SIG-M5 treated with dmso at 0.1 percent for 504 hours (cell line): ENCODE measurements around the gene FAT4.

ENCODE experiments used
- DNase-seq: peaks from one replicate; lab custom pipeline; 2025; ENCODE audit not compliant: unreplicated experiment; lab: John Stamatoyannopoulos, UW

FAT4 gene, protein sequence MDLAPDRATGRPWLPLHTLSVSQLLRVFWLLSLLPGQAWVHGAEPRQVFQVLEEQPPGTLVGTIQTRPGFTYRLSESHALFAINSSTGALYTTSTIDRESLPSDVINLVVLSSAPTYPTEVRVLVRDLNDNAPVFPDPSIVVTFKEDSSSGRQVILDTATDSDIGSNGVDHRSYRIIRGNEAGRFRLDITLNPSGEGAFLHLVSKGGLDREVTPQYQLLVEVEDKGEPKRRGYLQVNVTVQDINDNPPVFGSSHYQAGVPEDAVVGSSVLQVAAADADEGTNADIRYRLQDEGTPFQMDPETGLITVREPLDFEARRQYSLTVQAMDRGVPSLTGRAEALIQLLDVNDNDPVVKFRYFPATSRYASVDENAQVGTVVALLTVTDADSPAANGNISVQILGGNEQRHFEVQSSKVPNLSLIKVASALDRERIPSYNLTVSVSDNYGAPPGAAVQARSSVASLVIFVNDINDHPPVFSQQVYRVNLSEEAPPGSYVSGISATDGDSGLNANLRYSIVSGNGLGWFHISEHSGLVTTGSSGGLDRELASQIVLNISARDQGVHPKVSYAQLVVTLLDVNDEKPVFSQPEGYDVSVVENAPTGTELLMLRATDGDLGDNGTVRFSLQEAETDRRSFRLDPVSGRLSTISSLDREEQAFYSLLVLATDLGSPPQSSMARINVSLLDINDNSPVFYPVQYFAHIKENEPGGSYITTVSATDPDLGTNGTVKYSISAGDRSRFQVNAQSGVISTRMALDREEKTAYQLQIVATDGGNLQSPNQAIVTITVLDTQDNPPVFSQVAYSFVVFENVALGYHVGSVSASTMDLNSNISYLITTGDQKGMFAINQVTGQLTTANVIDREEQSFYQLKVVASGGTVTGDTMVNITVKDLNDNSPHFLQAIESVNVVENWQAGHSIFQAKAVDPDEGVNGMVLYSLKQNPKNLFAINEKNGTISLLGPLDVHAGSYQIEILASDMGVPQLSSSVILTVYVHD (N-terminal part only)

DNA sequence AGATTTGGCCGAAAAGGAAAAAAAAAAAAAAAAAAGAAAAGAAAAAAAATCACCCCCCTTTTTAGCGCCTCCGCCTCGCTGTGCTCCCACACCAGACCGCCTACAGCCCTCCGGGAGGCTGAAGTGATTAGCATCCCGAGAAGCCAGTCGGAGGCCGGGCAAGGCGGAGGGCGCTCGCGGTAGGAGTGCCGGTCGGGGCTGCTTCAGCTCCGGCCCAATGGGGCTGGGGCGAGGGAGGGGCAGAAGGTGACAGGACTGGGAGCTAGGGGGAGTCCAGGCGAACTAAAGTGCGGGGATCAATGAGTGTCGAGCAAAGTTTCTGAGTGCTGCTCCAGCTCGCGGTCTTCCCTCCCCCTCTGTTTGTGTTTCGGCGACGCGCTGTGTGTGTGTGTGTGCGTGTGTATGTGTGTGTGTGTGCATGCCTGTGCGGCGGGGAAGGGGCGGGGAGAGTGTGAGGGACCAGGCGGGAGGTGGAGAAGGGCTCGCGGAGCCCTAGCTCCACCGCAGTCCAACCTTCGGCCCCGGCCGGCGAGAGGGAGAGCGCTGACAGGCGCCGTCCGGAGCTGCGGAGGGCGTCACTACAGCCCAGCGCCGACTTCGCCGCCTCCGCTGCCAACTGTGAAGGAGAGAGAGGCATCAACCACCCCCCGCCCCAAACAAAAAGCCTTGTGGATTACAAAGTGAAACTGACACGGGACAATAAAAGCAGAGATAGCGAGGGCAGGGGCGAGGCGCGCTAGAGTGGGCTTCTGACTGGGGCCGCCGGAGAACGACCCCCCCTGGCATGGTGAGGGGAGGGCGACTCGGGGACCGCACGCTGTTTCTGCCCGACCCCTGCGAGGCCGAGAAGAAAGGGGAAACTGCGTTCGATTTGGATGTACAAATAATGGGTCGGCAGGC, at the start of gene FAT4:
TSS of gene FAT4 (plus strand) at position 280 of the 900 bp plus-strand sequence. CDS start 1,457 bp downstream, outside the sequence.
- peak; percentile 79 for DNase-seq

DNA sequence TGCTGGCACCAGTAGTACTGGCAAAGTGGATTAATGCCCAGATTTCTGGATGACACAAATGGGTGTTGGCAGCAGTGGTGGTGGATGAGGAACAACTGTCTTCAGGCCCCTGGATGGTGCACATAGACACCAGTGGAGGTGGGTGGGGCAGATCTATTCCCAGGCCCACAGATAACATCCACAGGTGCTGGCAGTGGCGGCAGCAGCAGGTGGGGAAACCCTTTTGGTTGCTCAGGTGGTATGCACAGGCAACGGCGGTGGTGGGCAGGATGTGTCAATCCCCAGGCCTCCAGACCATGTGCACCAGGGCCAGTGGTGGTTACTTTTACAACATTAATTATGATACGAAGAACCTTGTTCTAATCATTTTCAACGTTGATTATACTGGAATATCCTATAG, 48.9 kb upstream of the FAT4 start:
- no peak for DNase-seq

DNA sequence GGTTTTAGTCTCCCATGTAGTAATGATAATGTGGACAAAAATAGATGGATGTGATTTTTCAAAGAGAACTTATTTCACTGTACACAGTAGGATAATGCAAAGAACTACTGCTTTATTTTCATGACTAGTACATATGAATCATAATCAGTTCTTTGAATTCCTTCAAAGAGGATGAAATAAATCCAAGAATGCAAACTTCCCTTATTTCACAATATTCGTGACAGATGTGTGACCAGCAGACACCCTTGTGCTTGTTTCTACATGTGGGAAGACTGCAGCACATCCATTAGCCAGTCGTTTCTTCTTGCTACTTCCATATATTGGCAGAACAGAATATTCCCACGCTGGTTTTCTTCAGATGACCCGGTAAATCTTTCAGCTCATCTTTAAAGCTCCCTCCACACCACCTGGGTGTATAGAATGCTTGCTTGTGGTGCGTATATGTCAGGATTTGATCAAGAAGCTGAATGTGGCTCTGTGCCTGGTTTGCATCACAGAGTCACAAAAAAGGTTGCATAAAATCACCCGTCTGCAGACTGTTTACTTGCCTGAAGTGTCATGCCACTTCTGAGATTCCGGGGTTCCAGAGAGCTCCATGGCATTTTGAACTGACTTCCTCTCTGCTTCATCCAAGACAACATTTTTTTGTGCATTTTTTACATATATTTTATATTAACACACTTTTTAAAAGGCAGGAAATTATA, 47.7 kb upstream of the FAT4 start:
- DNase-seq, result peak; percentile 6

DNA sequence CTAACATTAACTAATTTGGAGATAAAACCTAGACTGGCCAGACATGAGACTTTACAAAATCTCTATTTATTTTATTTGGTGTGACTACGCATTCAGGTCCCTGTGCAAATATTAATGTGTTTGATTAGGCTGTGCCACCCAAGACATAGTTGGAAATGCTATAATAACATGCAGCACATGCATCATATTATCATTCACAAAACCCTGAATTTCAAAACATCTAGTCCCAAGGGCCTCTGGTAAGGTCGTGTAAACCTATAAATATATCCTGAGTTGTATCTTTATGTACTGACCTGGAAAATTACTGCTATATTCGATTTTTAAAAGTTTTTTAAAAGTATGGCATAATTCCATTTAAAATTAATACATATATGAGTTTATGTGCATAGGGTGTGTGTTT, 47.1 kb upstream of the FAT4 start:
- DNase-seq, result no peak

DNA sequence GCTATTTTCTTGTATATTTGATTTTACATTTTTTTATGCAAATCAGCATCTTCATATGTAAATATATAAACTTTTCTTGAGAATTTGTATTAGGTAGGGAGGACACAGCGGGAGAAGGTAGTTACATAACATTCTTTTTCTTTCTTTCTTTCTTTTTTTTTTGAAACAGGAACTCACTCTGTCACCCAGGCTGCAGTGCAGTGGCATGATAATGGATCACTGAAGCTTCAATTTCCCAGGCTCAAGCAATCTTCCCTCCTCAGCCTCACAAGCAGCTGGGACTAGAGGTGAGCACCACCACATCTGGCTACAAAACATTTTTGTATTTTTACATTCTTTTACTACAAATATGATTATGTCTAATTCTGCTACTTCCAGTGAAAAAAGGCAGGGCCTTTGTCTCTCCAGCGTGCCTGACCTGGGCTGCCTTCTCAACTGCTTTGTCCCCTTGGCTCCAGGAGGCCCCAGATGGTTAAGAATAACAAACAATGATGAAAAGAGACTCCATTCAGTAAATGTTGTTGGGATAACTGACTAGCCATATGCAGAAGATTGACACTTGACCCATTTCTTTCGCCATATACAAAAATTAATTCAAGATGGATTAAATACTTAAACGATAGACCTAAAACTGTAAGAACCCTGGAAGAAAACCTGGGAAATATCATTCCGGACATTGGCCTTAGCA, 46.5 kb upstream of the FAT4 start:
- DNase-seq, result no peak

DNA sequence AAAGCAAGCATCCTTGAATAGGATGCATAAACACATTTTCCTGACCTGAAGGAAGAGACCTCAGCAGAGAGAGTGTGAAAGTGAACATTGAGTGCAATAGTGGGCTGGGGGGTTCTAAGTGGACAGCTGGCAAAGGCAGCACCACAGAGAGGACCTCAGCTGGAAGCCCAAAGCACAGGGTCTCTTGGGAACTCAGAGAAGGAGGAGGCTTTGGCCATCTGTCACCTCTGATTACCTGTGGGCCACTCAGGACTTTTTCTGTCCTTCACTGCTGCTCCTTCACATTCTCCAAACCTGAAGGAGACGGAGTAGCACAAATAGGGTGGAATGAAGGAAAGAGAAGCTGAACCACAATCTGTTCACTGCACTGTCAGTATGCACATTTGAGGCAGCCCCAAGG, 37.9 kb upstream of the FAT4 start:
- no peak for DNase-seq

DNA sequence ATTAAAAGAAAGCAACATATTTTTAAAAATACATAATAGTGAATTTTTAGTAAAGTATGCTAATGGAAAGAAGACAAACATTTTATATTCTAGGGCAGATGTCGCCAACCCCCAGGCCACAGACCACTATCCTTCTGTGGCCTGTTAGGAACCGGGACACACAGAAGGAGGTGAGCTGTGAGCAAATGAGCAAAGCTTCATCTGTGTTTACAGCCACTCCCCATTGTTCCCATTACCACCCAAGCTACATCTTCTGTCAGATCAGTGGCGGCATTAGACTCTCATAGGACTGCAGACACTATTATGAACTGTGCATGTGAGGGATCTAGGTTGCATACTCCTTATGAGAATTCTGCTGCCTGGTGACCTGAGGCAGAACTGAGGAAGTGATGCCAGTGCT, 37.0 kb upstream of the FAT4 start:
- DNase-seq, result no peak

DNA sequence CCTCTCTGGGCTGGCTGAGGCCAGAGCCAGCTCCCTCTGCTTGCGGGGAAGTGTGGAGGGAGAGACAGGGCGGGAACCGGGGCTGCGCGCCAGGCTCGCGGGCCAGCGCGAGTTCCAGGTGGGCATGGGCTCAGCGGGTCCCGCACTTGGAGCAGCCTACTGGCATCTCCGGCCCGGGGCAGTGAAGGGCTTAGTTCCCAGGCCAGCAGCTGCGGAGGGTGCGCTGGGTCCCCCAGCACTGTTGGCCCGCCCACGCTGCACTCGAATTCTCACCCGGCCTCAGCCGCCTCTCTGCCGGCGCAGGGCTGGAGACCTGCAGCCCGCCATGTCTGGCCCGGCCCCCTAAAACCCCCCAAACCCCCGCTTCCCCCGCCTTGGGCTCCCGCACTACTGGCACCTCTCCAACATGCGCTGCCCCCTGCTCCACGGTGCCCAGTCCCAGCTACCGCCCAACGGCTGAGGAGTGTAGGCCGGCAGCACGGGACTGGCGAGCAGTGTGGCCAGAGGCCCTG, 33.8 kb upstream of the FAT4 start:
- DNase-seq, result no peak

DNA sequence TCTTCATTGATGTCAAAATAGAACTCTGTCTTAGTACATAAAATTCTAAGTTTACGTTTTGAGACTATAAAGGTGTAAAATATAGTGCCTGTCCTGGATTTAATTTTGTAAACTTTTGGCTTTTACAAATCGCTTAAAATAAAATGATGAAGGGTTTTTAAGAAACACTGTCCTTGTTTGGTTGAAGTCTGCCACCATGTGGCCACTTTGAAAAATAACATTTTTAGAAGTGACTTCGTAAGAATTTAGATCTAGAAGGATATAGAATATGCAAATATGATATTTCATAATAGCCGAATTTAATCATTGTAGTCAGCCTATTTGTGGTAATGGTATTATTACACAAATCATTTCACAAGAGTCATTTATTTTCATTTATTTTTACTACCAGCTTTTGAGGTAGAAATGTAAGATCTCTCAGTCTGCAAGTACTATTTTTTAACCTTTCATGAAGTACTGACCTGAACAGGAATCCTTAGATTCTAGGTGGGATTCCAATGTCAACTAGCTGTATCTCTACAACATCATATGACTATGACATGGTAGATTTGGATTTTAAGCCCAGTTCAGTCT, 31.0 kb upstream of the FAT4 start:
- peak; percentile 47 for DNase-seq

DNA sequence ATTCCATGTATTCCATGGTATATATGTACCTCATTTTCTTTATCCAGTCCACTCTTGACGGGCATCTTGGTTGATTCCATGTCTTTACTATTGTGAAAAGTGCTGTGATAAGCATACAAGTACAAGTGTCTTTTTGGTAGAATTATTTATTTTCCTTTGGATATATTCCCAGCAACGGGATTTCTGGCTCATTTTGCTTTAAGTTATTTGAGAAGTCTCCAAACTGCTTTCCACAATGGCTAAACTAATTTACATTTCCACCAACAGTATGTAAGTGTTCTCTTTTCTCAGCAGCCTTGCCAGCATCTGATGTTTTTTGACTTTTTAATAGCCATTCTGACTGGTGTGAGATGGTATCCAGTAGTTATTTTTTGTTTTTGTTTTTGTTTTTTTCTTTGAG, 17.6 kb upstream of the FAT4 start:
- DNase-seq, result no peak

DNA sequence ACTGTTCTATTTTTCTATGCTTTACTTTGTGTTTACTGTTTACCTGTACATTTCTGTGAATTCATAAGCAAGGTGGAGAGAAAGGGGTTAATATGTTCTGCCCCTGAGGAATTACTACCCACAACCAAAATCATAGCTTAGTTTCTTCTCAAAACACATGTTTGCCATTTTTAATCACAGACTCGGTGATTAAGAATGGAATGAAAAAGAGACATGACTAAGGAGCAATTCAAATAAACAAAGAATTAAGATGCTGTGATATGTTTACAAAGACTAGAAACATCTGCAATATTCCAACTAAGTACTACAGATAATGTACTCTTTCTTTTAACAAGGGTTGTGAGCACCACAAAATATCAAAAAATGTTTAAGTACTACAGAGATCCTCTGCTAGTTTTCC, 11.7 kb upstream of the FAT4 start:
- DNase-seq, result no peak

DNA sequence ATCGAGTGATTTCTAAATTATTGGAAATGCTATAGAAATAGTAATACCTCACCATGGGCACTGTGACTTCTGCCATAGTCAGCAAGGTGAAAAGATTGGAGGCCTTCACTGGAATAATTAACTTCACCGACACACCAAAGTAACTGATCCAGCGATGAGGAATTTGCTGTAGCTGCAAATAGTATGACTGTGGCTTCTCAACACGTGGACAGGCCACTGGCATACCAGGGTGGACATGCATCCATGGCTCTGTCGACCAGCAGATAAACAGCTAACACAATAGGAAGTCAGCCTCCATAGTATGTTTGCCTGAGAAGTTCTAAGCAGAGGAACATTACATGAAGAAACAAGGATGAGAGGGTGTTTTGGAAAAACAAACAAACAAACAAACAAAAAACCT, 10.9 kb upstream of the FAT4 start:
- DNase-seq, result no peak

DNA sequence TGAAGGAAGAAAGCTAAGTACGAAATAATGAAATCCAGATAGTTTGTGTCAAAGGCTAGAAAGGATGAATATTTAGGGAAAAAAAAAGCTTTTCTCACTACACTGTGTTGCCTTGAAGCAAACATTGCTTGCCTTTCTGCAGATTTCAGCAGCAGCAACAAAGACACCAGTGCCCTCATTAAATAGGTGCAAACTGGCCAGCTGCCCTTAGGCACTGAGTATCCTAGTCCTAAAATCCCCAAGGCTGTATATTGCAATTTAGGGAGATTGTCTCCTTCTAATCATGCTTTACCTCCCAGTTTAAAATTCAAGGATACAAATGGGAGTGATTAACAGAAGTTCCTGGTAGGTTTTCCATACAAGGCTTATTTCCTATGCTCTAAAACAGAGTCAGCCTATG, 8.6 kb upstream of the FAT4 start:
- DNase-seq, result no peak

DNA sequence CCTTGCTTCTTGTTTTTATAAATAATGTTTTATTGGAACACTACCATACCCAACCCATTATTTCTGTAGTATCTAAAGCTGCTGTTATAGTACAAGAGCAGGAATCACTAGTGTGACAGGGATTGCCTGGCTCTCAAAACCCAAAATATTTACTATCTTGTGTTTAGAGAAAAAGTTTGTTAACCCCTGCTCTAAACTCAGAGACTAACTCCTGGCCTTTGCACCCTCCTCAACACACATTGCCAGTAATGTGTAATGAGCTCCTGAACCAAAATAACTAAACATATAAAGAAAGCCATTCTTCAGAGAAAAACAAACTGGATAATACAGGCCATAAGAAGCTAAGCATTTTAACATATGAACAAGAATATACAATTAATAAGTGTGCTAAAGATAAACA, 8.2 kb upstream of the FAT4 start:
- no peak for DNase-seq

DNA sequence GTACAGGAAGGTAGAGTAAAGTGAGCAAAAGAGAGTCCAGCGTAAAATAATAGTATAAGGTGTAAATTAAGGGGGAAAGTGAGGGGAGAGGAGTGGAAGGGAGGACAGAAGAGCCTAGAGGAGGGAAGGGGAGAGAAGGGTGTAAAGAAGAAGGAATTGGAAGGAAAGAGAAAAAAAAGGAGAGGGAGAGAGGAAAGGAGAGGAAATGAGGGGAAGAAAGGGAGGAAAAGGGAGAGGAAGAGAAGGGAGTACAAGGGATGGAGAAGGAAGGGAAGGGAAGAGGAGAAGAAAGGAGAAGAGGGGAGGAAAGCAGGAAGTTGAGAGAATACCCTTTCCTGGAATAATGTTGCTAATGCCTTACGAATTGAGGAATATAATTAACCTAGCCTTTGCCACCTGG, 3.3 kb upstream of the FAT4 start:
- no peak for DNase-seq

DNA sequence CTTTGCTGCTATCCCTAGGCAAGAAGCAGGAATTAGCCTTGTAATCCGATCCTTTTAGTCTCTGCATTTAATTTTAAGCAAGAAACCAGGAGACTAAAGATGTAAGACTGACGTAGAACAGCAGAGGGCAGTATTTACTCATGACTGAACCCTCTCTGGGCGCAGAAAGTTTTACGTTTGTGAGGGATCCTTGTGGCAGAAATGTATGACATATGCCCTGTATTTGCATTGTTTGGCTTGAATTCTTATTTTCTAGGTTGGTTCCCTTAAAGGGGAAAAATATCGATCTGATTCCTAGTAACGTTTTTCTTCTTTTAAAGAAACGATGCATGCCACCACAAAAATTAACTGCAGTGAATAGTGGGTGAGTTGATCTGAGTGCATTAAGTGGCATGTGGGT, 1.3 kb upstream of the FAT4 start:
- peak; percentile 82 for DNase-seq

DNA sequence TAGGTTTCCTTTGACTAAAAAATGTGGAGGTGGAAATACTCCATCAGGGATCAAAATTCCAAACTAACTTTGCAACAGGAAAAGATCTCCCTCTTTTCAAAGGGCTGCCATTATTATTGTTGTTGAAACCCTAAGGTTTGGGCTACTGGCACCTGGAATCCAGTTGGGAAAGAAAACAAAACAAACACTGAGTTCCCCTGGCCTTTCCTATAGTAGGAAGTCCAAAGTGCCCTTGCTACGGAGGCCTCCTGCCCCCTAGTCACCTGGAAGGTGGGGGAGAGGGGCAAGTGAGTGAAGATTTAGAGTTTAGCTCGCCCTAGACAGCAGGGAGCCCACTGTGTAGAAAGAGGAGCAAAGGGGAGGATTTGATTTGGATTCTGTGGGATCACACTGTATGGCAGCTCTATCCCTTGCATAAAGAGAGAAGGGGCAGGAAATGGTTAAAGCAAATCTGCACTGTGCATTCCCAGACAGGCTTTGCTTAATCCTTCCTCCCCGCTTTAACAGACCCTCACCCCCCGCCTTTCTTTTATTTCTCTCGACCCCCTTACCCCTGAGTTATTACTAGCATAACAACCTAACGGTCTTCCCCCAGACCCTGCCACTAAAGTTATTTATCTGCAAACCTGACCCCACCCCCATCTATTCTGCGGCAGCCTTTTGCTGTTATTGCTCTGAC, 627 bp upstream of the FAT4 start:
- DNase-seq, result no peak

DNA sequence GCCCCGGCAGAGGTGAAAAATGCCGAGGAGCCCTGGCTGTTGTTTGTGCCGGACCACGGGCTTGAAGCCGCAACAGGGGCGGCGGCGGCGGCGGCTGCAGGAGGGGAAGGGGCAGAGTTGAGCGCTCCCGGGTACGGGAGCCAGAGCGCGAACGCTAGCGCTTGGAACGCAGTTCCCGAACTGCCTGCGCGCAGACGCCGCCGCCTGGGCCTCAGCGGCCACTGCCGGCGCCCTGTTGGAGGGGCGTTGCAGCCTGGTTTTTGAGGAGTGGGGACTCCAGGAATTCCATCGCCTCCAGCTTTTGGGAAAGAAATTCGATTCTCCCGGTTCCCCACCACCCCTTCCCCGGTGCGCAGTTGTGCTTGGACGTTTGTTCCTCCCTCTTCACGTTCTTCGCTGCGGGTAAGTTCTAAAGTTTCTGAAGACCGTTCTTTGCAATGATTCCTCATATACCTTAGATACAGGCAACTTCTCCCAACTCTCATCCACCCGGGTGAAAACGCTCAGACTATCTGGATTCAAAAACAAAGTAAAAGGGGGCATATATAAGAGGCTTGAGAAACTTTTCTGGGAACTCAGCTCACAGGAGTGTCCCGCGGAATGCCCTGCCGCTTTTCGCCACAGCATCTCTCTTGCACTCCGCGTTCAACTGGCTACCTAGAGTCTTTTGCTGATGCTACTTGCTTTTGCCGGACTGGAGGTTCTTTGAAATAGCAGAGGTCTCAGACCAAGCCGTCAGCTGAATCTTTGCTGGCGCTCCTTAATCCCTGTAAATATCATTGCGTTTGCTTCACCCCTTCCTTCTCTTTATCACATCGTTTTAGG, 1.0 kb downstream of the FAT4 start:
- peak; percentile 47 for DNase-seq
